Vagina (tissue), 2 donors: ENCODE measurements around the gene TBC1D22A. TPM values are rescaled to one million over a fixed set of nuclear protein-coding genes. Genes with fewer than 3 reads are reported as not detected.
A peak's percentile ranks its signal among the peaks of the same experiment; 100 is the strongest.

ENCODE experiments used
- DNase-seq, 2 donors: peaks; one replicate each; pipeline ENCODE4 v3.0.0-alpha.2; 2017; ENCODE audit errors: extremely low spot score in 2 of 2
- H3K27ac ChIP-seq: fragments of 200-600 bp; sonication (generic); one replicate; pipeline ENCODE4 v1.5.1; 2019
- H3K27me3 ChIP-seq: fragments of 200-600 bp; sonication (generic); one replicate; pipeline ENCODE4 v1.5.1; 2019
- H3K36me3 ChIP-seq, 2 donors: fragments of 200-600 bp; sonication (generic); one replicate each; pipeline ENCODE4 v1.5.1; 2017 to 2019
- H3K4me1 ChIP-seq: fragments of 200-600 bp; sonication (generic); one replicate; pipeline ENCODE4 v1.5.1; 2019
- H3K4me3 ChIP-seq, 2 donors: fragments of 200-600 bp; sonication (generic); 1 replicate in 1 of 2; 2 replicates in 1 of 2; pipeline ENCODE4 v1.5.1; 2016 to 2019
- H3K9me3 ChIP-seq: fragments of 200-600 bp; sonication (generic); one replicate; pipeline ENCODE4 v1.5.1; 2019
- POLR2A ChIP-seq, 2 donors: fragments of 450-650 bp; IDR thresholded peaks; one replicate each; pipeline ENCODE4 v1.6.1; 2017; ENCODE audit warnings: antibody characterized with exemption in 2 of 2, mild to moderate bottlenecking in 2 of 2, moderate library complexity in 2 of 2
- POLR2AphosphoS5 ChIP-seq, 2 donors: sonication (generic); formaldehyde crosslinking; IDR thresholded peaks; one replicate each; pipeline ENCODE4 v1.9.0; 2017; ENCODE audit warnings: antibody characterized with exemption in 2 of 2, mild to moderate bottlenecking in 2 of 2, low read depth in 1 of 2; ENCODE audit not compliant: insufficient read depth in 1 of 2
- intact Hi-C: fragments of 100-400 bp; cut with DNase I; formaldehyde crosslinking; loops from one replicate; pipeline ENCODE4 v1.15.1; 2023
- total RNA-seq: library from RNA; depleted of rRNA; stranded (reverse); fragments of >200 nt; gene quantifications from one replicate; pipeline ENCODE4 v1.2.3, GENCODE V29; 2016
- TF ChIP-seq, protein P1 (sequence below), 3 experiments: fragments of 450-650 bp in 2 of 3; fragments of 200-600 bp in 1 of 3; sonication (generic) in 1 of 3; IDR thresholded peaks; one replicate each; pipeline ENCODE4 v1.5.1; 2017 to 2019; ENCODE audit warnings: antibody characterized with exemption in 3 of 3, mild to moderate bottlenecking in 2 of 3, moderate library complexity in 2 of 3

Gene TBC1D22A
- total RNA-seq, 1 donor from 2014 or later = 38.3 TPM

DNA sequence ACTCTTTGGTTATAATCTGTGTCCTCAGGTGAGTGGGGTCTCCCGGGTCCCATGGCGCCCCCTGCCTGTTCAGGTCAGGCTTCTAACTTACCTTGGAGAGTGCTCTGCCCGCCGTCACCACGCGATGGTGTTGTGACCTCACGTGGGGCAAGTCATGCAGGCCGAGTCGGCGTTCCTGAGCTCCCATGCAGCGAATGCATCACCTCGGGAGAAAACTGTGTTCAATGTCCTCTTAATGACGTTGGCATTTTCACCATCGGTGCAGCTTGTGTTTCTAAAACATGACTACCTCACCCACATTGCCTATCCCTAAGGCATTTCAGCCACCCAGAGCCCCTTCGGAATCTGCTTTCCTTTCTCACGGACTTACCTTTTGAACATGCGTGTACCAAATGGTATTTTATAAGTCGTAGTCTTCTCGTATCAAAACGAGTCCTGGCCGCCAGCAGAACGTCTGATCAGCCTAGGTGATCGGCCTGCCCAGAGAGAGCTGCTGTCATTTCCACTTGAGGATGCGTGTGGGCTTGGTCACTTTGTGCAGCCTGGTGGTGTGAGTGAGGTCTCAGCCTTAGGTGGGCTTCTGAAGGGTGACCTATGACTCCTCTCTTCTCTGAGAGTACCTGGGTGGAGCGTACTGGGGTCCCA lies 64.8 kb downstream of the TBC1D22A start:
- H3K27ac ChIP-seq = no peak overlapping the region
- H3K4me1 ChIP-seq = peaks cover 32% of the 10 kb centered on the region
- H3K9me3 ChIP-seq = no peaks in the 10 kb centered on the region
- H3K27me3 ChIP-seq = no peaks in the 10 kb centered on the region
- intact Hi-C loops = no loop called here
- H3K4me3 ChIP-seq = no peak overlapping the region
- TF ChIP-seq, protein P1, sequence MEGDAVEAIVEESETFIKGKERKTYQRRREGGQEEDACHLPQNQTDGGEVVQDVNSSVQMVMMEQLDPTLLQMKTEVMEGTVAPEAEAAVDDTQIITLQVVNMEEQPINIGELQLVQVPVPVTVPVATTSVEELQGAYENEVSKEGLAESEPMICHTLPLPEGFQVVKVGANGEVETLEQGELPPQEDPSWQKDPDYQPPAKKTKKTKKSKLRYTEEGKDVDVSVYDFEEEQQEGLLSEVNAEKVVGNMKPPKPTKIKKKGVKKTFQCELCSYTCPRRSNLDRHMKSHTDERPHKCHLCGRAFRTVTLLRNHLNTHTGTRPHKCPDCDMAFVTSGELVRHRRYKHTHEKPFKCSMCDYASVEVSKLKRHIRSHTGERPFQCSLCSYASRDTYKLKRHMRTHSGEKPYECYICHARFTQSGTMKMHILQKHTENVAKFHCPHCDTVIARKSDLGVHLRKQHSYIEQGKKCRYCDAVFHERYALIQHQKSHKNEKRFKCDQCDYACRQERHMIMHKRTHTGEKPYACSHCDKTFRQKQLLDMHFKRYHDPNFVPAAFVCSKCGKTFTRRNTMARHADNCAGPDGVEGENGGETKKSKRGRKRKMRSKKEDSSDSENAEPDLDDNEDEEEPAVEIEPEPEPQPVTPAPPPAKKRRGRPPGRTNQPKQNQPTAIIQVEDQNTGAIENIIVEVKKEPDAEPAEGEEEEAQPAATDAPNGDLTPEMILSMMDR (IDR thresholded peaks at IDR 0.05) = no peak
- no peak for TF ChIP-seq POLR2A (IDR thresholded peaks at IDR 0.05)
- no peak for TF ChIP-seq POLR2AphosphoS5 (IDR thresholded peaks at IDR 0.05; ENCODE audit: insufficient read depth in 1 of 2, low read depth in 1 of 2)
- H3K36me3 ChIP-seq = no peaks in the 10 kb centered on the region
- peak in 1 of 2 donors; percentile 67 for DNase-seq

DNA sequence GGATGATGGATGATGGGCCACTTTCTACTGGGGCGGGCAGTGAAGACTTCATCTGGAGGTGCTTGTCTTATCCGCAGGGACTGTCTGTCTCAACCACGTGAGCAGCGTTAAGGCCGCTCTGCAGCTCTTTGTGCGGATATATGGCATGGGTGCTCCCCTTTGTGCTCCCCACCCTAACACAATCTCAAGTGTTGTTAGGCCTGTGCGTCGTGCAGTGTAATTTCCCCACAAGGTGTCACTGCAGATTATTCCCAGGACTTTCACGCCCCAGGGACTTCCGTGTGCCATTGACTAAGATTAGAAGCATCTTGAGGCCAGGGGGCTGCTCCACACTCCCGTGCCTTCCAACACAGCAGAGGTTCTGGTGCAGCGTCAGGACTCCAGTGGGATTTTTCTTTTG lies 65.3 kb downstream of the TBC1D22A start:
- no peak overlapping the region for H3K27ac ChIP-seq
- intact Hi-C loops = no loop called here
- no peak for TF ChIP-seq POLR2AphosphoS5 (IDR thresholded peaks at IDR 0.05; ENCODE audit: insufficient read depth in 1 of 2, low read depth in 1 of 2)
- TF ChIP-seq, protein P1 (IDR thresholded peaks at IDR 0.05) = no peak
- TF ChIP-seq POLR2A (IDR thresholded peaks at IDR 0.05) = no peak
- peaks cover 32% of the 10 kb centered on the region for H3K4me1 ChIP-seq
- H3K4me3 ChIP-seq = no peak overlapping the region
- no peak for DNase-seq
- H3K27me3 ChIP-seq = no peaks in the 10 kb centered on the region
- no peaks in the 10 kb centered on the region for H3K9me3 ChIP-seq
- H3K36me3 ChIP-seq = no peaks in the 10 kb centered on the region

DNA sequence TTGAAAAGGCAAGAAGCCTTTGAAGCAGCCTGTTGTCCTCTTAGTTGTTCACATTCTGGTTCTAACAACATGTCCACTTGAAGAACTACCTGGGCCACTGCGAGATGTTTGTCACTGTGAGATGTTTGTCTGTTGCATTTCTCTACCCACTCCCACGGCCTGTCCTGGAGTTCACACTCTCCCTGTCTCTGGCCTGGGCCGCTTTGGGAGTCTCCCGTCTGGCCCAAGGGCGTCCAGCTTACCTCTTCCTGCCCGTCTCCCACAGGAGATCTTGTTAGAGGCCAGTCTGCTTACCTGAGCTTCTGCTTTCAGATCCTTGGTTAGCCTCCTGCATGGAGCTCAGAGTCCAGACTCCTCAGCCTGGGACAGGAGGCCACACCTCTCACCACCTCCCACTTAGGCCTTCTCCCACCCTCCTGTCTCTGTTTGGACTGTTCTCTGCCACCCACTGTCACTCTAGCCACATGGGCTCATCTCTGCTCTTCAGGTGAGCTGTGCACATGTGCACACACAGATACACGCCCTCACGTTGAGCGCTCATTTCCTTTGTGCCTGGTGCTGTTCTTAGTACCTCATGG lies 66.0 kb downstream of the TBC1D22A start:
- DNase-seq = peak in 1 of 2 donors; percentile 77
- Histone ChIP-seq H3K27me3 (no peaks in the 10 kb centered on the region), H3K27ac (no peak overlapping the region), H3K4me1 (peaks cover 32% of the 10 kb centered on the region), H3K9me3 (no peaks in the 10 kb centered on the region), H3K36me3 (no peaks in the 10 kb centered on the region), H3K4me3 (no peak overlapping the region)
- TF ChIP-seq POLR2A (IDR thresholded peaks at IDR 0.05) (no peak), POLR2AphosphoS5 (IDR thresholded peaks at IDR 0.05; ENCODE audit: insufficient read depth in 1 of 2, low read depth in 1 of 2) (no peak)
- TF ChIP-seq, protein P1 (IDR thresholded peaks at IDR 0.05) = no peak
- intact Hi-C loops = no loop called here

DNA sequence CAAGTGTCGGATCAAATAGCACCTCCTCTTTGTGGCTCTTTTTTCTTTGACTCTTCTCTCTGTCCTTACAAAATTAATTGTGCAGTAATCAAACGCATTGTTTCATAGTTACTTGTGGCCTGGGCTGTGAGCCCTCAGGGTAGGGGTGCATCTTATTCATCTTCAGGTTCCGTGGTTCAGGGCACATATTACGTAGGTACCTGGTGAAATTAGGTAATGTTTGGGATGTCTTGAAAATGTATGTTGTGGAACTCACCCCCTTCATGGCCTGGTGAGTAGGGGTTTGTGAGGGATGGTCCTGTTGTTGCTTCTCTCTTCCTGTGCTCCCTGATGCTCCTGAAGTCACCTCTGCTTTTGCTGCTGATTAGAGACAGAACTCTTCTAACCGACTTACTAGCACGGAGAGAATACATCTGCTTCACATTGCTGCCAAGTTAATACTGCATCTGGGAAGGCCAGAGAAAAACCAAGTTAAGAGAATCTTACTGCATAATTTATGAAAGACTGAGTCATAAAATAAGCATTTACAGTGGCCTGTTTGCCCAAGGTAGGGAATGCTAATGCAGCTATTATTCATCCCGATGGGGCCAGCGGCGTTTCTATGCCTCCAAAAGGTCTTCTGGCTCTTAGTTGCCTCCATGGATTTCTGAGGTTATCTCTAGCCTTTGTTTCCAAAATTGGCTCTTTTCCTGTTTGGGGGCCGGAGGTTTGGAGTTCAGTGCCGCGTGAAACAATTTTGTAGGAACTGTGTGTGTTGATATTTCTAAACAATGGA lies 66.9 kb downstream of the TBC1D22A start:
- intact Hi-C loops = no loop called here
- no peak overlapping the region for H3K4me3 ChIP-seq
- no peaks in the 10 kb centered on the region for H3K9me3 ChIP-seq
- no peaks in the 10 kb centered on the region for H3K36me3 ChIP-seq
- H3K27me3 ChIP-seq = no peaks in the 10 kb centered on the region
- TF ChIP-seq POLR2AphosphoS5 (IDR thresholded peaks at IDR 0.05; ENCODE audit: insufficient read depth in 1 of 2, low read depth in 1 of 2) (no peak), POLR2A (IDR thresholded peaks at IDR 0.05) (no peak)
- TF ChIP-seq, protein P1 (IDR thresholded peaks at IDR 0.05) = no peak
- no peak overlapping the region for H3K27ac ChIP-seq
- H3K4me1 ChIP-seq = peaks cover 32% of the 10 kb centered on the region
- peak in 1 of 2 donors; percentile 56 for DNase-seq
